WTC11 (cell line): ENCODE measurements around the gene HDAC9.

Experiments
- CREB1 ChIP-seq: sonication (generic); formaldehyde crosslinking; IDR thresholded peaks from 2 replicates; pipeline ENCODE4 v1.8.0; 2023; ENCODE audit warnings: mild to moderate bottlenecking, missing genetic modification reagents
- CTCF ChIP-seq: fragments of 200-600 bp; IDR thresholded peaks from 2 replicates; pipeline ENCODE4 v1.8.0; 2022; ENCODE audit warnings: antibody characterized with exemption
- ERG ChIP-seq: fragments of 250-450 bp; sonication (Bioruptor Pico); IDR thresholded peaks from 2 replicates; pipeline ENCODE4 v1.8.0; 2021; ENCODE audit warnings: mild to moderate bottlenecking
- FOXJ3 ChIP-seq: sonication (generic); formaldehyde crosslinking; IDR thresholded peaks from 2 replicates; pipeline ENCODE4 v1.9.0; 2021; ENCODE audit warnings: missing genetic modification reagents, mild to moderate bottlenecking, borderline replicate concordance
- SP1 ChIP-seq: sonication (generic); formaldehyde crosslinking; conservative IDR thresholded peaks from 2 replicates; pipeline ENCODE4 v1.8.1; 2022; ENCODE audit warnings: missing genetic modification reagents
- USF2 ChIP-seq: sonication (generic); formaldehyde crosslinking; IDR thresholded peaks from 2 replicates; pipeline ENCODE4 v1.8.1; 2023; ENCODE audit warnings: mild to moderate bottlenecking, missing genetic modification reagents, moderate library complexity
- ZNF219 ChIP-seq: sonication (generic); formaldehyde crosslinking; IDR thresholded peaks from 2 replicates; pipeline ENCODE4 v1.8.0; 2023; ENCODE audit warnings: missing genetic modification reagents, mild to moderate bottlenecking, borderline replicate concordance
- TF ChIP-seq, protein P1 (sequence below): sonication (generic); formaldehyde crosslinking; IDR thresholded peaks from 2 replicates; pipeline ENCODE4 v1.8.1; 2022; ENCODE audit warnings: low read depth, missing genetic modification reagents, borderline replicate concordance

- TF ChIP-seq CTCF (no peak), USF2 (CRISPR knock-in tag) (no peak), CREB1 (CRISPR knock-in tag) (no peak), FOXJ3 (CRISPR knock-in tag) (no peak), SP1 (CRISPR knock-in tag) (no peak), ERG (CRISPR knock-in tag) (no peak), ZNF219 (CRISPR knock-in tag) (no peak)
- TF ChIP-seq, protein P1, sequence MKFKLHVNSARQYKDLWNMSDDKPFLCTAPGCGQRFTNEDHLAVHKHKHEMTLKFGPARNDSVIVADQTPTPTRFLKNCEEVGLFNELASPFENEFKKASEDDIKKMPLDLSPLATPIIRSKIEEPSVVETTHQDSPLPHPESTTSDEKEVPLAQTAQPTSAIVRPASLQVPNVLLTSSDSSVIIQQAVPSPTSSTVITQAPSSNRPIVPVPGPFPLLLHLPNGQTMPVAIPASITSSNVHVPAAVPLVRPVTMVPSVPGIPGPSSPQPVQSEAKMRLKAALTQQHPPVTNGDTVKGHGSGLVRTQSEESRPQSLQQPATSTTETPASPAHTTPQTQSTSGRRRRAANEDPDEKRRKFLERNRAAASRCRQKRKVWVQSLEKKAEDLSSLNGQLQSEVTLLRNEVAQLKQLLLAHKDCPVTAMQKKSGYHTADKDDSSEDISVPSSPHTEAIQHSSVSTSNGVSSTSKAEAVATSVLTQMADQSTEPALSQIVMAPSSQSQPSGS (CRISPR knock-in tag): no peak
Measured at GRCh38 chr7:18521945-18522566, 26.5 kb downstream of the HDAC9 start.
